HG03064 (cell line): Measurements from ENCODE around the gene GEMIN7.

Experiments
- ATAC-seq: cut with Tn5 transposase; IDR thresholded peaks from one replicate; pipeline ENCODE4 v1.9.1; 2021; ENCODE audit warnings: low read depth; ENCODE audit not compliant: unreplicated experiment

GEMIN7 gene

GRCh38 chr19:45082170-45082569, 3.1 kb downstream of the GEMIN7 start:
- no peak for ATAC-seq

GRCh38 chr19:45086480-45086879, 7.4 kb downstream of the GEMIN7 start:
- ATAC-seq: no peak

GRCh38 chr19:45087531-45087930, 8.5 kb downstream of the GEMIN7 start:
- ATAC-seq: no peak

- ATAC-seq: no peak
Measured at GRCh38 chr19:45090034-45090433, 11.0 kb downstream of the GEMIN7 start.

GRCh38 chr19:45090606-45091005, 11.5 kb downstream of the GEMIN7 start:
- no peak for ATAC-seq

- no peak for ATAC-seq
Measured at GRCh38 chr19:45091031-45091923, 12.2 kb downstream of the GEMIN7 start.

GRCh38 chr19:45092747-45093678, 14.0 kb downstream of the GEMIN7 start, which contains the start of gene PPP1R37:
Gene PPP1R37 (plus strand): TSS chr19:45093179. CDS start chr19:45093326, 147 bp downstream.
- ATAC-seq: peak; percentile 50

- no peak for ATAC-seq
Measured at GRCh38 chr19:45094137-45094536, 15.1 kb downstream of the GEMIN7 start.

GRCh38 chr19:45094707-45095106, 15.6 kb downstream of the GEMIN7 start:
- ATAC-seq: no peak

GRCh38 chr19:45095496-45096413, 16.7 kb downstream of the GEMIN7 start:
- ATAC-seq: no peak

- ATAC-seq: no peak
Measured at GRCh38 chr19:45096700-45097099, 17.6 kb downstream of the GEMIN7 start.

- ATAC-seq: no peak
Measured at GRCh38 chr19:45097450-45097775, 18.4 kb downstream of the GEMIN7 start.

GRCh38 chr19:45097776-45098520, 18.9 kb downstream of the GEMIN7 start:
- ATAC-seq: no peak

- ATAC-seq: no peak
Measured at GRCh38 chr19:45098521-45099466, 19.7 kb downstream of the GEMIN7 start.

GRCh38 chr19:45099467-45100191, 20.6 kb downstream of the GEMIN7 start:
- ATAC-seq: no peak

GRCh38 chr19:45100201-45100600, 21.1 kb downstream of the GEMIN7 start:
- ATAC-seq: no peak

GRCh38 chr19:45100846-45101252, 21.8 kb downstream of the GEMIN7 start:
- ATAC-seq: no peak

GRCh38 chr19:45101806-45102205, 22.7 kb downstream of the GEMIN7 start:
- ATAC-seq: no peak
